Testis (tissue), 2 donors: Measurements from ENCODE around the gene FOXA2.

Experiments used
- POLR2A ChIP-seq: fragments of 450-650 bp; IDR thresholded peaks from one replicate; pipeline ENCODE4 v1.6.1; 2017; ENCODE audit warnings: antibody characterized with exemption, mild to moderate bottlenecking, moderate library complexity
- TF ChIP-seq, protein P1 (sequence below), 3 experiments: fragments of 450-650 bp in 2 of 3; fragments of 200-600 bp in 1 of 3; sonication (generic) in 1 of 3; IDR thresholded peaks; one replicate each; pipeline ENCODE4 v1.5.1; 2016 to 2019; ENCODE audit warnings: antibody characterized with exemption in 3 of 3, mild to moderate bottlenecking in 2 of 3, moderate library complexity in 1 of 3

DNA sequence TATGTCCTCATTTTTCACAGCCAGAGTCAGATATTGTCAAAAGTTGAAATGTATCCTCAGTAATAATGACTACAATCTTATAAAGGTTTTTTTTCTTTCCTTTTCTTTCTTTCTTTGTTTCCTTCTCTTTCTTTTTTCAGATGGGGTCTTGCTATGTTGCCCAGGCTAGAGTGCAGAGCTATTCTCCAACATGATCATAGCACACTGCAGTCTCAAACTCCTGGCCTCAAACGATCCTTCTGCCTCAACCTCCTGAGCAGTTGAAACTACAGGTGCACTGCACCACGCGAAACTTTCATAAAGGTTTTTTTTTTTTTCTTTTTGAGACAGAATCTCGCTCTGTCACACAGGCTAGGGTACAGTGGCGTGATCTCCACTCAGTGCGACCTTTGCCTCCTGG lies 31.1 kb upstream of the FOXA2 start:
- TF ChIP-seq, protein P1, sequence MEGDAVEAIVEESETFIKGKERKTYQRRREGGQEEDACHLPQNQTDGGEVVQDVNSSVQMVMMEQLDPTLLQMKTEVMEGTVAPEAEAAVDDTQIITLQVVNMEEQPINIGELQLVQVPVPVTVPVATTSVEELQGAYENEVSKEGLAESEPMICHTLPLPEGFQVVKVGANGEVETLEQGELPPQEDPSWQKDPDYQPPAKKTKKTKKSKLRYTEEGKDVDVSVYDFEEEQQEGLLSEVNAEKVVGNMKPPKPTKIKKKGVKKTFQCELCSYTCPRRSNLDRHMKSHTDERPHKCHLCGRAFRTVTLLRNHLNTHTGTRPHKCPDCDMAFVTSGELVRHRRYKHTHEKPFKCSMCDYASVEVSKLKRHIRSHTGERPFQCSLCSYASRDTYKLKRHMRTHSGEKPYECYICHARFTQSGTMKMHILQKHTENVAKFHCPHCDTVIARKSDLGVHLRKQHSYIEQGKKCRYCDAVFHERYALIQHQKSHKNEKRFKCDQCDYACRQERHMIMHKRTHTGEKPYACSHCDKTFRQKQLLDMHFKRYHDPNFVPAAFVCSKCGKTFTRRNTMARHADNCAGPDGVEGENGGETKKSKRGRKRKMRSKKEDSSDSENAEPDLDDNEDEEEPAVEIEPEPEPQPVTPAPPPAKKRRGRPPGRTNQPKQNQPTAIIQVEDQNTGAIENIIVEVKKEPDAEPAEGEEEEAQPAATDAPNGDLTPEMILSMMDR (IDR thresholded peaks at IDR 0.05): no peak
- TF ChIP-seq POLR2A: no peak
